ENCODE results near the gene SLC44A3. TPM values are rescaled to one million over a fixed set of nuclear protein-coding genes. Genes with fewer than 3 reads are reported as not detected.

Gene SLC44A3
- total RNA-seq, 1 experiment from 2014 or later, result 16.9 TPM

DNA sequence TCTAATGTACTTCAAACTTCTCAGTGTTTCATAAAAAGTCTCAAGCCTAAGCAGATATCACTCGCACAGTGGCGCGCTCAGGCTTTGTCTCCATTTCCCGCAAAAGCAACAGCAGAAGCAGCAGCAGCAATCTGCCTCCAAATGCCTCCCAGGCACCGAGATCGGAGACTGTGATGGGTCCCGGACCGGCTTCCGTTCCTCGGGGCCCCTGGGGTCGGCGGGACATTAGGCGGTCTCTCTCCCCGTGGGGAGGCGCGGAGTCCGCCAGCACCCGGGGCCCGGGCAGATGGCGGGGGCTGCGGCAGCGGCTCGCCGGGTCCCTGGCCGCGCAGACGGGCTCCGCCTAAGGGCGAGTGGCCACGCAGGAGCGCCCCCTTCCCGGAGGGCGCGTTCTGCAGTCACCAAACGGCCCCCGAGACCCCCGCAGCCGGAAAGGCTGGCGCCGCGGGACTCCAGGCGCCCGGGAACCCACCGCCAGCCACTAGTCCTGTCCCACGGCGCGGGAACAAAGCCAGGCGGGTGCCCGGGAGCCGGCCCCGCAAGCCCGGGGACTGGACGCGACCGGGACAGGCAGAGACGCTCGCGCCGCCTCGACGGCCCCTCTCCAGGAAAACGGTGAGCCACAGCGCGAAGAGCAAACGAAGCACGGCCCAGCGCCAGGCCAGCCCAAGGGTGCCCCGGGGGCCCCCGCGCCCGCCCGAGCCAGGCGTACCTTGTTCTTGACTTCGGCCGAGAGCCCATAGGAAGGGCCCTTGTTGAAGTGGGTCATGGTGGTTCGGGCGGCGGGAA is 106.2 kb downstream of the SLC44A3 start:
- TF ChIP-seq, protein P1, sequence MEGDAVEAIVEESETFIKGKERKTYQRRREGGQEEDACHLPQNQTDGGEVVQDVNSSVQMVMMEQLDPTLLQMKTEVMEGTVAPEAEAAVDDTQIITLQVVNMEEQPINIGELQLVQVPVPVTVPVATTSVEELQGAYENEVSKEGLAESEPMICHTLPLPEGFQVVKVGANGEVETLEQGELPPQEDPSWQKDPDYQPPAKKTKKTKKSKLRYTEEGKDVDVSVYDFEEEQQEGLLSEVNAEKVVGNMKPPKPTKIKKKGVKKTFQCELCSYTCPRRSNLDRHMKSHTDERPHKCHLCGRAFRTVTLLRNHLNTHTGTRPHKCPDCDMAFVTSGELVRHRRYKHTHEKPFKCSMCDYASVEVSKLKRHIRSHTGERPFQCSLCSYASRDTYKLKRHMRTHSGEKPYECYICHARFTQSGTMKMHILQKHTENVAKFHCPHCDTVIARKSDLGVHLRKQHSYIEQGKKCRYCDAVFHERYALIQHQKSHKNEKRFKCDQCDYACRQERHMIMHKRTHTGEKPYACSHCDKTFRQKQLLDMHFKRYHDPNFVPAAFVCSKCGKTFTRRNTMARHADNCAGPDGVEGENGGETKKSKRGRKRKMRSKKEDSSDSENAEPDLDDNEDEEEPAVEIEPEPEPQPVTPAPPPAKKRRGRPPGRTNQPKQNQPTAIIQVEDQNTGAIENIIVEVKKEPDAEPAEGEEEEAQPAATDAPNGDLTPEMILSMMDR (IDR thresholded peaks at IDR 0.05; ENCODE audit: insufficient read depth in 1 of 2, low read depth in 1 of 2, low read length in 1 of 2, severe bottlenecking in 1 of 2, unreplicated experiment in 1 of 2), result peak; percentile 34 to 38
- H3K27me3 Mint-ChIP-seq (ENCODE audit: insufficient read depth, unreplicated experiment), result no peaks in the 10 kb centered on the region
- peaks cover 7% of the 10 kb centered on the region for H3K4me1 Mint-ChIP-seq (ENCODE audit: low read depth, unreplicated experiment)
- Histone ChIP-seq H3K36me3 (ENCODE audit: control insufficient read depth, insufficient read depth, low read length) (no peaks in the 10 kb centered on the region), H3K4me3 (ENCODE audit: low read depth, low read length) (peak overlapping the region; percentile 88), H3K9me3 (no peaks in the 10 kb centered on the region), H3K4me1 (peaks cover 16% of the 10 kb centered on the region), H3K27me3 (replicated peaks; ENCODE audit: control insufficient read depth, insufficient read depth, low read length) (no peaks in the 10 kb centered on the region)
- peaks cover 54% of the 10 kb centered on the region for H3K36me3 Mint-ChIP-seq (ENCODE audit: insufficient read depth, unreplicated experiment)
- peak overlapping the region; percentile 92 for H3K27ac Mint-ChIP-seq (ENCODE audit: unreplicated experiment)
- intact Hi-C loops (cut with micrococcal nuclease; ENCODE audit: unreplicated experiment), result loop anchor here (2.0 to 5.0 kb wide), 3 partner anchors 30 to 92 kb away; no protein-coding TSS in a partner anchor
- ChIA-PET POLR2A (no interaction called here), CTCF (interaction anchor here (1.0 to 2.3 kb wide), 4 partner anchors 16 to 115 kb away, joined by 3 to 15 read pairs (median 4); no protein-coding TSS in a partner anchor)
- peak overlapping the region; percentile 88 for H3K4me3 Mint-ChIP-seq (ENCODE audit: unreplicated experiment)
- H3K9me3 Mint-ChIP-seq (ENCODE audit: unreplicated experiment), result no peaks in the 10 kb centered on the region
- no TSS peak for BruUV-seq (replicated peaks)
- peak; percentile 36 to 65 for DNase-seq

DNA sequence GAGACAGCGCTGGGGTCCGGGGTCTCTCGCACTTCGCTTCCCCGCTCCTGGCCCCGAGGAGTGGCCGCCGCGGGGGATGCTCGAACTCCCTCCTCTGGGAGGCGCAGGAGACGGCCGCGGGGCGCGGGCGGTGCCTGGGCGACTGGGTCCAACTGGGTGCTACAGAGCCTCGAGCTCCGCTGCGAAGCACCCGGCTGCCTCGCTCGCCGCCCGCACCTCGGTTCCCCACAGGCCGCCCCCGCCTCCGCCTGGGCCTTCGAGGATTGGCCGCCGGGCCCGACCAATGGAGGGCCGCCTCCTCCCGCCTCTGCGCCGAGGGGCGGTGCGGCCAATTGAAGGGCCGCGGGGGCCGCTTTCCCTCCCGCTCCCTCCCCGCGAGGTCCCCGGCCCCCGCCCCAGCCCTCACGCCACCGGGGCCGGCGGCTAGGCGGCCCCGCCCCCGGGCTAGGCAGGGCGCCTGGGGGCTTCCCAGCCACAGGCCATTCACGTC is 106.8 kb downstream of the SLC44A3 start, which contains the start of gene CNN3:
CNN3 (minus strand) TSS at position 196 of the 490 bp plus-strand sequence. CDS start 216 bp downstream, outside the sequence.
- Mint-ChIP-seq H3K4me1 (ENCODE audit: low read depth, unreplicated experiment) (peaks cover 7% of the 10 kb centered on the region), H3K9me3 (ENCODE audit: unreplicated experiment) (no peaks in the 10 kb centered on the region), H3K36me3 (ENCODE audit: insufficient read depth, unreplicated experiment) (peaks cover 54% of the 10 kb centered on the region), H3K27ac (ENCODE audit: unreplicated experiment) (peak within 1 kb of the TSS; percentile 92), H3K27me3 (ENCODE audit: insufficient read depth, unreplicated experiment) (no peaks in the 10 kb centered on the region), H3K4me3 (ENCODE audit: unreplicated experiment) (peak within 1 kb of the TSS; percentile 88)
- peak; percentile 91 to 94 for DNase-seq
- intact Hi-C loops (cut with micrococcal nuclease; ENCODE audit: unreplicated experiment), result loop anchor here (1.0 to 5.0 kb wide), 5 partner anchors 10 to 116 kb away; no protein-coding TSS in a partner anchor
- no peaks in the 10 kb centered on the region for H3K9me3 ChIP-seq
- H3K36me3 ChIP-seq (ENCODE audit: control insufficient read depth, insufficient read depth, low read length), result no peaks in the 10 kb centered on the region
- H3K4me1 ChIP-seq, result peaks cover 19% of the 10 kb centered on the region
- peak within 1 kb of the TSS; percentile 88 for H3K4me3 ChIP-seq (ENCODE audit: low read depth, low read length)
- no TSS peak for BruUV-seq (replicated peaks)
- CTCF ChIA-PET, result interaction anchor here (0.8 to 2.3 kb wide), 4 partner anchors 17 to 116 kb away, joined by 3 to 15 read pairs (median 4); no protein-coding TSS in a partner anchor
- TF ChIP-seq, protein P1 (IDR thresholded peaks at IDR 0.05; ENCODE audit: insufficient read depth in 1 of 2, low read depth in 1 of 2, low read length in 1 of 2, severe bottlenecking in 1 of 2, unreplicated experiment in 1 of 2), result no peak
- no peaks in the 10 kb centered on the region for H3K27me3 ChIP-seq (replicated peaks; ENCODE audit: control insufficient read depth, insufficient read depth, low read length)
- POLR2A ChIA-PET, result interaction anchor here (0.9 to 1.4 kb wide), 2 partner anchors 9 to 114 kb away, joined by 3 to 4 read pairs; no protein-coding TSS in a partner anchor
